ENCODE data around the gene TSPAN14. TPM values are rescaled to one million over a fixed set of nuclear protein-coding genes. Genes with fewer than 3 reads are reported as not detected.

TSPAN14 gene
- total and polyA plus RNA-seq, 2 experiments from 2014 or later: 17.9 to 40.7 TPM

- Histone ChIP-seq H2AFZ (no peak overlapping the region), H3K4me1 (ENCODE audit: insufficient read depth) (no peaks in the 10 kb centered on the region), H3K4me3 (no peak overlapping the region), H3K36me3 (ENCODE audit: insufficient read depth) (peaks cover 15% of the 10 kb centered on the region), H3K79me2 (replicated peaks; ENCODE audit: insufficient read depth) (no peaks in the 10 kb centered on the region), H3K4me2 (no peak overlapping the region), H3F3A (replicated peaks; ENCODE audit: low read depth) (no peaks in the 10 kb centered on the region), H3K9me2 (ENCODE audit: insufficient read depth) (no peaks in the 10 kb centered on the region), H3K27ac (ENCODE audit: low read depth) (no peak overlapping the region), H4K20me1 (replicated peaks; ENCODE audit: insufficient read depth) (no peaks in the 10 kb centered on the region), H3K27me3 (ENCODE audit: insufficient read depth) (no peaks in the 10 kb centered on the region)
- Mint-ChIP-seq H3K27me3 (ENCODE audit: insufficient read depth, low read depth, poor library complexity) (peaks cover 2% of the 10 kb centered on the region), H3K9me3 (no peaks in the 10 kb centered on the region), H3K4me3 (no peak overlapping the region), H3K27ac (no peak overlapping the region), H3K4me1 (no peaks in the 10 kb centered on the region), H3K36me3 (ENCODE audit: low read depth) (peaks cover 48% of the 10 kb centered on the region)
- no peak for DNase-seq (ENCODE audit: low spot score)
- no peak for ATAC-seq
- TF ChIP-seq CTCF (conservative IDR thresholded peaks at IDR 0.05; ENCODE audit: low read depth in 2 of 2) (no peak), ZNF331 (CRISPR knock-in tag; IDR thresholded peaks at IDR 0.05; ENCODE audit: low read depth) (no peak), CREB1 (CRISPR knock-in tag; IDR thresholded peaks at IDR 0.05; ENCODE audit: low read depth) (no peak), ZNF462 (CRISPR knock-in tag; IDR thresholded peaks at IDR 0.05) (no peak)
Measured at GRCh38 chr10:80429521-80429973, 24.6 kb upstream of the TSPAN14 start.

Data from GM23338 (cell line).